PC-9 (cell line): ENCODE results near the gene MTHFSD.

Experiments
- CTCF ChIP-seq: fragments of 200-600 bp; sonication (generic); conservative IDR thresholded peaks from 2 replicates; pipeline ENCODE4 v1.6.1; 2017; ENCODE audit warnings: mixed run types, antibody characterized with exemption, mild to moderate bottlenecking, moderate library complexity
- EZH2 ChIP-seq: fragments of 200-600 bp; sonication (generic); IDR thresholded peaks from 2 replicates; pipeline ENCODE4 v1.8.0; 2017; ENCODE audit warnings: antibody characterized with exemption, low read depth

- no peak for TF ChIP-seq CTCF
- no peak for TF ChIP-seq EZH2
These were observed 51.2 kb downstream of the MTHFSD start for GRCh38 chr16:86503830-86504229.
